HG03558 (cell line): ENCODE results near the gene OCA2.
"Not testable (repeated sequence)": the region's sequence is repeated elsewhere in the genome, so short reads cannot be mapped to it uniquely, and the experiment has no call there.

Experiments used
- ATAC-seq: cut with Tn5 transposase; IDR thresholded peaks from one replicate; pipeline ENCODE4 v1.9.1; 2021; ENCODE audit warnings: moderate number of reproducible peaks; ENCODE audit not compliant: unreplicated experiment; ENCODE audit errors: extremely low read depth

The OCA2 gene

GRCh38 chr15:28008175-28008574 lies 90.9 kb downstream of the OCA2 start:
- not testable (repeated sequence) for ATAC-seq

DNA sequence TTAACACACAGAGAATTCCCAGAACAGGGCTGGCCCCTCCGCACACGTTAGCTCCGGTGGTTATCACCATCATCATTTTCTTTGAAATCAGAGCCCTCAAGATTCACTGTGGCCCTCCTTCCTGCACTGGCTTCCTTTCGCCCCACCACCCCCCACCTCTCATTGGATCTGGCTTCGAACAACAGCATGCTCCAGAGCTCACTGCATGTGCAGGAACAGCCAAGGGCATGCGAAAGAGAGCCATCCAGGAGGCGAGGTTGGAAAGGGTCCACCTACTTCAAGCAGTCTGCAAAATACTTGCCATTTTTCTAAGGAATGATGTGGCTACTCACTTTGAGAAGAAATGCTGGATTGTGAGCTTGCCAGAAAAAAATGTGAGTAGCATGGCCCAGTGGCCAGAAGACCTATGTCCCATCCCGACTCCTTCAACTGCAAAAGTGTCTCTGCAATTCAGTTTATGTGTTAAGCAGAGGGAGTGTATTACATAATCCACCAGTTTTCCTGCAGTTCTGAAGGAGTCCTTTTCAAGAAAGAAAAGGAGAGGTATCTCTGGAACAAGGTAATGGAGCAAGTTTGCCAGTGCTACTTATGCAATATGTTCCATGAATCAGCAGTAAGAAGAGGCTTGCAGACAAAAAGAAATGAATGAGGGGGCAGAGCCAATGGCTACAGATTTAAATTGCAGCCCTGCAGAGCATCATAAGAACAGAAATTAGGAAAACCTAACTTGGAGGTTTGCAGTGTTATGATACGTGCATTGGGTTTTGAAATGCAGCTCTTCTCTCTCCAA lies 92.8 kb downstream of the OCA2 start:
- ATAC-seq: no peak

GRCh38 chr15:28005004-28005527 lies 94.0 kb downstream of the OCA2 start:
- no peak for ATAC-seq

DNA sequence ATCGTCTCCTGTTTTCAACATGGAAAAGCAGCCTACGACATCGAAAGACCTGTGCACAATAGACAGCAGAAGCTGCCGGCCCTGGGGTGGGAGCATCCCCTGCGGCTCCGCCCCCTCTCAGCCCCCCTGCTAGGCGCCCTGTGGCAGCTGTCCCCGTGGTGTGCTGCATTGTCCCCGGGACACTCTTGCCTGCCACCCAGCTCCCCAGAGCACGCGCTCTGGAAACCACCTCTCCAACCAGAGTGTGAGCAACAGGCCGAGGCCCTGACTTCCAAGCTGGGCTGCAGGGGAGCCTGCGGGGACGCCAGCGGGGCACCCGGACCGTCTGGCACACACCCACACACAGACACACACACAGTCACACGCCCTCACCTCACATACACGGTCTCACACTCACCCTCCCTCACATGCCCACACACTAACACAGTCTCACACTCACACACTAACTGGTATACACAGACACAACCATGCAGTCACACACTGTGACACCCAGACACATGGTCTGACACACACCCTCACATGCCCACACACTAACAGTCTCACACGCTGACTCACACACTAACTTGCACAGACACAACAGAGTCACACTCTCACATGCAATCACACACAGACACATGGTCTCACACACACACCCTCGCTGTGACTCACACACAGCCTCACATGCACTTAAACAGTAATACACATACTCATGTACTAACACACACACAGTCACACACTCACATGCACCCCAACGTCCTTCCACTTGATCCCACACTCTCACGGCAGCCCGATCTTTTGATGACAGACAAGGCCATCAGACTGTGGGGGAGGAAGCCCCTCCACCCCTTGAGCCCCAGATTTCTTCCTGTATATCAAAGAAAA lies 94.7 kb downstream of the OCA2 start:
- no peak for ATAC-seq

GRCh38 chr15:28003302-28004037 lies 95.6 kb downstream of the OCA2 start:
- ATAC-seq: no peak

GRCh38 chr15:28002867-28003266 lies 96.2 kb downstream of the OCA2 start:
- ATAC-seq: no peak

GRCh38 chr15:28002136-28002861 lies 96.8 kb downstream of the OCA2 start:
- no peak for ATAC-seq

GRCh38 chr15:28001641-28002040 lies 97.5 kb downstream of the OCA2 start:
- ATAC-seq: no peak

- ATAC-seq: no peak
These were observed 104.9 kb downstream of the OCA2 start for GRCh38 chr15:27993996-27994780.

DNA sequence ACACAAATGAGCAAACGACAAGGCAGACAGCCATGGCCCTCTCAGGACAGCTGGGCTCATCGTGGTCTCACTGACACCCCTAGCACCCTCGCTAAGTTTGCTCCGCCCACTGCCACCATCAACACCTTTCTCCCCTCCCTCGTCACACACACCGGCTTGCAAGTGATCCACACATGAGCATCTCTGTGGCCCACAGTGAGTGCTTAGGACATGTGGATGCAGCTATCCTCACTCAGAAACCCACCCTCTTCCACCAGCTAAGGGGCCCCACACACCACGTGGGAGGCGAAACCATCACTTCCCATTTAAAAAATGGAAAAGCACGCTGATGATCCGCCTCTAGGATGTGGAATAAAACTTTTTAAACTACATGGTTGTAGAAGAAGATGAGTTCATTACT lies 105.6 kb downstream of the OCA2 start:
- no peak for ATAC-seq

DNA sequence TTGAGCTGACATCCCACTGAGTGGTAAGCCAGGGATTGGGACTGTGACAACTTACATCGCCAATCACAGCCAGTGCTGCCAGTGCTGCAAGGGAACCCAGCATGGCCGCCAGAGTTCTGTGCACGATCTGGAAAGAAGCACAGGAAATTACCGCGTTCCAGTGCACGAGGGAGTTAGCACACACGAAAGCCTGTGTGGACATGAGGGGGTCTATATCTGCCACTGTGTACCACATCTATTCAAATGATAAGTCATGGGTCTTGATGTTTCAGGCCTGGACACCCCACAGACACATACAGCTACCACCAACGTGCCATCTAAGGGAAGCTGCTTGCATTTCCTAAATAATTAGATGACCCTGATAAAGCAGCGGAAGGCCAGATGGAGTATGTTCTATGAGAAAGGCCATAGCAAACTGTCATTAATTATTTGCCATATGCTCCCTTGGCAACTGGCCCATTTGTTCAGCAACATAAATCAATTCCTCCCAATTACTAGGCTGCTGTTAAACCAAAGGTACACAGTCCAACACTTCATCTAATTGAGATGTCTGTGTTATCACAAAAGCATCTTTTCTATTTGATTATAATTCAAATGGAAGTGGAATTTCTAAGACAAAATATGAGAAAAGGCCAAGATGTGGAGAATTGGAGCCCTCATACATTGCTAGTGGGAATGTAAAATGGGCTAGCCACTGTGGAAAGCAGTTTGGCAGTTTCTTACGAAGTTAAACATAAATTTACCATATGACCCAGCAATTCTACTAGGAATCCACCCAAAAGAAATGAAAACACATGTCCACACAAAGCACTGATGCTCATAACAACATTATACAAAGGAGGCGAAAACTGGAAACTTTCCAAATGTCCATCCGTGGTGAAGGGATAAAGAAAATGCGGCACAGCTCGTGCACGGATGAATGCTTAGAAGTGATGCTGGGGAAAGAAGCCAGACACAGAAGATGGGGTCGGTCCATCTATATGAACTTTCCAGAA lies 108.3 kb downstream of the OCA2 start:
- ATAC-seq: no peak

DNA sequence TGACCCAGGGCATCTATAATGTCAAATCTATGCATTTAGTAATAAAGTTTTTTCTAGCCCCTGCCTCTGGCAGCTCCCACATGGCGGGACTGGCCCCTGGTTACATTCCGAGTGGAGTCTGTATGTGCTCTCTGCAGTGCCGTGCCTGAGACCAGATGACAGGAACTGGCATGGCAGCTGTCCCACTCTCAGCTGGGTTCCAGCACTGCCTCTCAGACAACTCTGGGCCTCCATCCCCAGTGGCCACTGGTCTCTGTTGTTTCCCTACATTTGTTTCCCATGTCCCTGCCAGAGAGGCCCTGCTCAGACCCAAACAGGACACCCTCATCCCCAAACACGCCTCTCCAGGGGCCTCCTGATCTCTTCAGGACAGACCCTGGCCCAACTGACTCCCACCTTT lies 109.3 kb downstream of the OCA2 start:
- no peak for ATAC-seq

GRCh38 chr15:27989427-27989826 lies 109.7 kb downstream of the OCA2 start:
- no peak for ATAC-seq

- no peak for ATAC-seq
These were observed 114.0 kb downstream of the OCA2 start for GRCh38 chr15:27985099-27985498.

GRCh38 chr15:27983496-27983895 lies 115.6 kb downstream of the OCA2 start:
- no peak for ATAC-seq

GRCh38 chr15:27977696-27978095 lies 121.4 kb downstream of the OCA2 start:
- ATAC-seq: no peak

- no peak for ATAC-seq
These were observed 125.2 kb downstream of the OCA2 start for GRCh38 chr15:27973886-27974285.
